HepG2 (cell line): ENCODE results near the gene LRP1B. TPM values are rescaled to one million over a fixed set of nuclear protein-coding genes. Genes with fewer than 3 reads are reported as not detected.

Source experiments
- ATAC-seq: fragments of 200-7000 bp; cut with Tn5 transposase; 3 replicates; pipeline ENCODE4 v1.9.1; 2020; ENCODE audit warnings: mild to moderate bottlenecking, moderate library complexity
- BruUV-seq: library from RNA; stranded (reverse); fragments of 400-500 nt; replicated peaks from 2 replicates; lab custom pipeline; 2021; lab: Mats Ljungman, UMichigan
- CTCF ChIA-PET: fragments of 300-600 bp; formaldehyde crosslinking; extraction: SDS; loops from one replicate; lab custom pipeline; 2021; ENCODE audit warnings: low total read pairs, inconsistent platforms, low intra/inter-chr PET ratio; lab: Yijun Ruan, JAX
- POLR2A ChIA-PET: fragments of 350-600 bp; sonication (Branson Sonifier 250); formaldehyde crosslinking; loops from one replicate; lab custom pipeline; 2020; ENCODE audit warnings: antibody characterized with exemption, inconsistent platforms; lab: Yijun Ruan, JAX
- DNase-seq: peaks from one replicate; pipeline ENCODE4 v3.0.0-alpha.2; 2015; ENCODE audit warnings: low spot score
- FAIRE-seq: peaks from 3 replicates; lab custom pipeline; 2011; peaks lifted over from hg19 to GRCh38; lab: Jason Lieb, UNC
- H2AFZ ChIP-seq: one replicate; pipeline ENCODE4 v1.6.1; 2011; ENCODE audit warnings: low read length, inconsistent platforms
- H3K27ac ChIP-seq: fragments of 300-600 bp; 3 replicates; pipeline ENCODE4 v1.8.0; 2011; ENCODE audit warnings: mixed run types, mild to moderate bottlenecking, mixed read lengths, low read length, inconsistent platforms; ENCODE audit not compliant: insufficient read depth; ENCODE audit errors: extremely low read length
- H3K27me3 ChIP-seq, 2 experiments: fragments of 200-600 bp in 1 of 2; 2 replicates in 1 of 2; 3 replicates in 1 of 2; pipeline versions ENCODE4 v1.6.0 to v1.8.0; 2011; ENCODE audit warnings: low read length in 2 of 2, mild to moderate bottlenecking in 2 of 2, moderate library complexity in 2 of 2, inconsistent platforms in 1 of 2; ENCODE audit not compliant: insufficient read depth in 2 of 2, control insufficient read depth in 1 of 2
- H3K36me3 ChIP-seq, 2 experiments: fragments of 200-600 bp in 1 of 2; replicated peaks in 1 of 2; 2 replicates in 1 of 2; 3 replicates in 1 of 2; pipeline versions ENCODE4 v1.5.1 to v1.8.0; 2011; ENCODE audit warnings: low read length in 2 of 2, inconsistent platforms in 1 of 2; ENCODE audit not compliant: insufficient read depth in 2 of 2, control insufficient read depth in 1 of 2
- H3K4me1 ChIP-seq: 2 replicates; pipeline ENCODE4 v1.5.1; 2012; ENCODE audit warnings: low read length, inconsistent platforms; ENCODE audit not compliant: insufficient read depth
- H3K4me2 ChIP-seq: 2 replicates; pipeline ENCODE4 v1.6.0; 2011; ENCODE audit warnings: low read depth, low read length, inconsistent platforms
- H3K4me3 ChIP-seq, 3 experiments: fragments of 200-600 bp in 1 of 3; sonication (generic), shearing (Covaris generic) in 1 of 3; replicated peaks in 1 of 3; 2 replicates each; pipeline ENCODE4 v1.5.1; 2011 to 2016; ENCODE audit warnings: low read length in 3 of 3, inconsistent platforms in 2 of 3, low read depth in 2 of 3, mild to moderate bottlenecking in 2 of 3, control low read depth in 1 of 3, mixed read lengths in 1 of 3; ENCODE audit not compliant: insufficient read depth in 1 of 3
- H3K79me2 ChIP-seq: one replicate; pipeline ENCODE4 v1.6.1; 2011; ENCODE audit warnings: low read length, inconsistent platforms; ENCODE audit not compliant: insufficient read depth
- H3K9ac ChIP-seq: 2 replicates; pipeline ENCODE4 v1.6.0; 2011; ENCODE audit warnings: mild to moderate bottlenecking, low read depth, low read length, inconsistent platforms; ENCODE audit not compliant: insufficient read depth
- H3K9me3 ChIP-seq: 2 replicates; pipeline ENCODE4 v1.5.1; 2012; ENCODE audit warnings: mild to moderate bottlenecking, low read length
- H4K20me1 ChIP-seq: 2 replicates; pipeline ENCODE4 v1.6.0; 2011; ENCODE audit warnings: inconsistent platforms, mild to moderate bottlenecking, low read length, moderate library complexity; ENCODE audit not compliant: insufficient read depth
- CHD2 ChIP-seq: IDR thresholded peaks from 2 replicates; pipeline ENCODE4 v1.6.1; 2011; ENCODE audit warnings: low read depth, low read length, improper control_type of control experiment
- HNF4A ChIP-seq: sonication (generic); formaldehyde crosslinking; IDR thresholded peaks from 2 replicates; pipeline ENCODE4 v1.4.0; 2020; ENCODE audit warnings: missing genetic modification reagents
- KDM2A ChIP-seq: sonication (generic); formaldehyde crosslinking; IDR thresholded peaks from 2 replicates; pipeline ENCODE4 v1.4.0; 2020; ENCODE audit warnings: low read depth, missing genetic modification reagents, borderline replicate concordance
- MTA1 ChIP-seq: sonication (generic); formaldehyde crosslinking; IDR thresholded peaks from 2 replicates; pipeline ENCODE4 v1.4.0; 2020; ENCODE audit warnings: missing genetic modification reagents, mild to moderate bottlenecking, borderline replicate concordance
- RAD21 ChIP-seq: fragments of 450-650 bp; formaldehyde crosslinking; IDR thresholded peaks from 2 replicates; pipeline ENCODE4 v1.5.0; 2020; ENCODE audit warnings: mild to moderate bottlenecking
- RNF2 ChIP-seq: fragments of 450-650 bp; conservative IDR thresholded peaks from 2 replicates; pipeline ENCODE4 v1.6.1; 2016; ENCODE audit warnings: low read depth
- SMYD3 ChIP-seq: sonication (generic); formaldehyde crosslinking; IDR thresholded peaks from 2 replicates; pipeline ENCODE4 v1.8.1; 2023; ENCODE audit warnings: mild to moderate bottlenecking, missing genetic modification reagents
- SP140L ChIP-seq: sonication (generic); formaldehyde crosslinking; IDR thresholded peaks from 2 replicates; pipeline ENCODE4 v1.4.0; 2020; ENCODE audit warnings: missing genetic modification reagents, borderline replicate concordance
- TBX3 ChIP-seq: fragments of 450-650 bp; IDR thresholded peaks from 2 replicates; pipeline ENCODE4 v1.6.1; 2017; ENCODE audit warnings: antibody characterized with exemption, mild to moderate bottlenecking, inconsistent platforms, borderline replicate concordance
- ZIK1 ChIP-seq: sonication (generic); formaldehyde crosslinking; IDR thresholded peaks from 2 replicates; pipeline ENCODE4 v1.5.0; 2020; ENCODE audit warnings: mild to moderate bottlenecking, low read depth, missing genetic modification reagents, borderline replicate concordance
- ZMAT3 ChIP-seq: sonication (generic); formaldehyde crosslinking; conservative IDR thresholded peaks from 2 replicates; pipeline ENCODE4 v1.7.0; 2021; ENCODE audit warnings: missing genetic modification reagents
- ZNF329 ChIP-seq: sonication (generic); formaldehyde crosslinking; IDR thresholded peaks from 2 replicates; pipeline ENCODE4 v1.9.0; 2021; ENCODE audit warnings: low read depth, mild to moderate bottlenecking, missing genetic modification reagents
- ZNF468 ChIP-seq: sonication (generic); formaldehyde crosslinking; IDR thresholded peaks from 2 replicates; pipeline ENCODE4 v1.8.0; 2022; ENCODE audit warnings: mild to moderate bottlenecking, moderate library complexity, missing genetic modification reagents
- ZNF550 ChIP-seq: sonication (generic); formaldehyde crosslinking; IDR thresholded peaks from 2 replicates; pipeline ENCODE4 v1.4.0; 2020; ENCODE audit warnings: mild to moderate bottlenecking, missing genetic modification reagents, borderline replicate concordance
- ZNF678 ChIP-seq: sonication (generic); formaldehyde crosslinking; IDR thresholded peaks from 2 replicates; pipeline ENCODE4 v1.4.0; 2020; ENCODE audit warnings: mild to moderate bottlenecking, missing genetic modification reagents
- ZSCAN29 ChIP-seq: sonication (generic); formaldehyde crosslinking; conservative IDR thresholded peaks from 2 replicates; pipeline ENCODE4 v1.4.0; 2020; ENCODE audit warnings: mild to moderate bottlenecking, missing genetic modification reagents
- WGBS: methylation state at CpG from one replicate; pipeline ENCODE4 v1.1.6; 2017; ENCODE audit warnings: low lambda C conversion rate; 5-methylcytosine and 5-hydroxymethylcytosine counted together
- in situ Hi-C: cut with HindIII; loops from 2 replicates; pipeline ENCODE4 v1.10.0; 2017; ENCODE audit warnings: low pct_unique_long_range_greater_than_20kb; ENCODE audit not compliant: extremely low pct_ligation_motif_present
- intact Hi-C: fragments of 100-400 bp; cut with micrococcal nuclease; formaldehyde crosslinking; loops from one replicate; pipeline ENCODE4 v1.10.0; 2022; ENCODE audit not compliant: unreplicated experiment
- polyA plus RNA-seq, 8 experiments: library from polyadenylated mRNA; depleted of rRNA in 3 of 8; stranded (reverse) in 7 of 8; unstranded in 1 of 8; fragments of >200 nt; fragmentation: Illumina TruSeq in 4 of 8; extraction: Trizol in 4 of 8; gene quantifications; 2 replicates each; pipeline versions ENCODE4 v1.2.1 to v1.2.3, GENCODE V29; 2011 to 2016; ENCODE audit warnings: low read depth in 4 of 8, missing spikeins in 1 of 8, mixed read lengths in 1 of 8; ENCODE audit not compliant: insufficient read depth in 1 of 8
- total RNA-seq, 5 experiments: library from RNA; depleted of rRNA; stranded (reverse); fragments of >200 nt; fragmentation: Illumina TruSeq; extraction: Trizol; gene quantifications; 2 replicates each; pipeline ENCODE4 v1.2.3, GENCODE V29; 2016; ENCODE audit warnings: low read depth in 1 of 5
- TF ChIP-seq, protein P1 (sequence below): sonication (generic); formaldehyde crosslinking; IDR thresholded peaks from 2 replicates; pipeline ENCODE4 v1.4.0; 2020; ENCODE audit warnings: mild to moderate bottlenecking, missing genetic modification reagents
- TF ChIP-seq, protein P2 (sequence below): sonication (generic); formaldehyde crosslinking; IDR thresholded peaks from 2 replicates; pipeline ENCODE4 v1.5.0; 2020; ENCODE audit warnings: missing genetic modification reagents, mild to moderate bottlenecking, borderline replicate concordance
- TF ChIP-seq, protein P3 (sequence below): sonication (generic); formaldehyde crosslinking; conservative IDR thresholded peaks from 2 replicates; pipeline ENCODE4 v1.8.0; 2022; ENCODE audit warnings: mild to moderate bottlenecking, moderate library complexity, missing genetic modification reagents
- TF ChIP-seq, protein P4 (sequence below): sonication (generic); formaldehyde crosslinking; IDR thresholded peaks from 2 replicates; pipeline ENCODE4 v1.4.0; 2020; ENCODE audit warnings: missing genetic modification reagents

Gene LRP1B
- total and polyA plus RNA-seq, 2 of the 13 experiments (the other 11 are each of a cell fraction or from before 2014, with no cell fraction given), result 0.04 TPM; not detected in 1

DNA sequence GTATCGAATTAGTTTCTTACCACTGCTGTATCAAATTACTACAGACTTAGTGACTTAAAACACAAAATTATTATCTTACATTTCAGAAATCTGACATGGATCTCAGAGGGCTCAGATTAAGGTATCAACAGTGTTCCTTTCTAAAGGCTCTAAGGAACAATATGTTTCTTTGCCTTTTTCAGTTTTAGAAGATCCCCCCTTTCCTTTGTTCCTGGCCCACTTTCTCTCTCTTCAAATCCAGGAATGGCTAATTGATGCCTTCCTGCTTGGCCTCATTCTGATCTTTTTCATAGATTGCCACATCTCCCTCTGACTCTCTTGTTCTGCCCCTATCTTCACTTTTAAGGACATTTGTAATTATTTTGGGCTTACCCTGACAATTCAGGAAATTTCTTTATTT lies 65.7 kb downstream of the LRP1B start (continued):
- TF ChIP-seq ZNF468 (CRISPR knock-in tag), result no peak

DNA sequence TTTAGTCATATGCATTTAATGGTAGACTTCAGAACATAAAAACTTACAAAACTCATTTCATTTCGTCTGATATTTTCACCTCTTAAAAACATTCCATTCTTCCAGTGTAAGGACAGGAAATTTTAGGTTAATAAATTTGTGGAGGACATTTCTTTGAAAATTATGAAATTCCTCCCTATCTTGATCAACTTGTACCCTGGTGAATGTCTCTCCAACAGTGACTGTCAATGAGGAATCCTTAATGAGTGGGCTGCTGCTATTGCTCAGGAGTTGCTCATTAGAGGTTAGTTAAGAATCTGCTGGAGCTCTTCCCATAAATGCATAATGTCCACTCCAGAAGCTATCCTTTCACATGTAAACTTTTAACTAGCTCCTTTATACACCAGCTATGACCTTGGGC lies 69.1 kb downstream of the LRP1B start:
- ChIA-PET CTCF (no interaction called here), POLR2A (no interaction called here)
- no peak overlapping the region for H3K4me3 ChIP-seq
- FAIRE-seq, result no peak
- no peaks in the 10 kb centered on the region for H3K4me1 ChIP-seq
- no peak overlapping the region for H3K27ac ChIP-seq
- no peak overlapping the region for H2AFZ ChIP-seq
- no peak for ATAC-seq
- in situ Hi-C loops (no loop called here), intact Hi-C loops (no loop called here)
- WGBS, result 2% methylated on average over 1 of the region's 1 CpG
- BruUV-seq, result no TSS peak
- no peak overlapping the region for H3K9ac ChIP-seq
- no peaks in the 10 kb centered on the region for H3K36me3 ChIP-seq
- no peaks in the 10 kb centered on the region for H3K79me2 ChIP-seq
- TF ChIP-seq SMYD3 (CRISPR knock-in tag), result no peak
- no peak for TF ChIP-seq CHD2
- TF ChIP-seq HNF4A, result no peak
- TF ChIP-seq ZNF550 (CRISPR knock-in tag), result no peak
- no peak for TF ChIP-seq RNF2
- TF ChIP-seq, protein P1, sequence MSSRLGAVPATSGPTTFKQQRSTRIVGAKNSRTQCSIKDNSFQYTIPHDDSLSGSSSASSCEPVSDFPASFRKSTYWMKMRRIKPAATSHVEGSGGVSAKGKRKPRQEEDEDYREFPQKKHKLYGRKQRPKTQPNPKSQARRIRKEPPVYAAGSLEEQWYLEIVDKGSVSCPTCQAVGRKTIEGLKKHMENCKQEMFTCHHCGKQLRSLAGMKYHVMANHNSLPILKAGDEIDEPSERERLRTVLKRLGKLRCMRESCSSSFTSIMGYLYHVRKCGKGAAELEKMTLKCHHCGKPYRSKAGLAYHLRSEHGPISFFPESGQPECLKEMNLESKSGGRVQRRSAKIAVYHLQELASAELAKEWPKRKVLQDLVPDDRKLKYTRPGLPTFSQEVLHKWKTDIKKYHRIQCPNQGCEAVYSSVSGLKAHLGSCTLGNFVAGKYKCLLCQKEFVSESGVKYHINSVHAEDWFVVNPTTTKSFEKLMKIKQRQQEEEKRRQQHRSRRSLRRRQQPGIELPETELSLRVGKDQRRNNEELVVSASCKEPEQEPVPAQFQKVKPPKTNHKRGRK (CRISPR knock-in tag), result no peak
- TF ChIP-seq ZSCAN29, result no peak
- no peak for TF ChIP-seq TBX3
- no peak for TF ChIP-seq ZMAT3 (CRISPR knock-in tag)
- TF ChIP-seq ZNF678 (CRISPR knock-in tag), result no peak
- no peak for TF ChIP-seq KDM2A (CRISPR knock-in tag)
- TF ChIP-seq, protein P2, sequence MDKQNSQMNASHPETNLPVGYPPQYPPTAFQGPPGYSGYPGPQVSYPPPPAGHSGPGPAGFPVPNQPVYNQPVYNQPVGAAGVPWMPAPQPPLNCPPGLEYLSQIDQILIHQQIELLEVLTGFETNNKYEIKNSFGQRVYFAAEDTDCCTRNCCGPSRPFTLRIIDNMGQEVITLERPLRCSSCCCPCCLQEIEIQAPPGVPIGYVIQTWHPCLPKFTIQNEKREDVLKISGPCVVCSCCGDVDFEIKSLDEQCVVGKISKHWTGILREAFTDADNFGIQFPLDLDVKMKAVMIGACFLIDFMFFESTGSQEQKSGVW (CRISPR knock-in tag), result no peak
- no peak for TF ChIP-seq ZIK1
- TF ChIP-seq, protein P3, sequence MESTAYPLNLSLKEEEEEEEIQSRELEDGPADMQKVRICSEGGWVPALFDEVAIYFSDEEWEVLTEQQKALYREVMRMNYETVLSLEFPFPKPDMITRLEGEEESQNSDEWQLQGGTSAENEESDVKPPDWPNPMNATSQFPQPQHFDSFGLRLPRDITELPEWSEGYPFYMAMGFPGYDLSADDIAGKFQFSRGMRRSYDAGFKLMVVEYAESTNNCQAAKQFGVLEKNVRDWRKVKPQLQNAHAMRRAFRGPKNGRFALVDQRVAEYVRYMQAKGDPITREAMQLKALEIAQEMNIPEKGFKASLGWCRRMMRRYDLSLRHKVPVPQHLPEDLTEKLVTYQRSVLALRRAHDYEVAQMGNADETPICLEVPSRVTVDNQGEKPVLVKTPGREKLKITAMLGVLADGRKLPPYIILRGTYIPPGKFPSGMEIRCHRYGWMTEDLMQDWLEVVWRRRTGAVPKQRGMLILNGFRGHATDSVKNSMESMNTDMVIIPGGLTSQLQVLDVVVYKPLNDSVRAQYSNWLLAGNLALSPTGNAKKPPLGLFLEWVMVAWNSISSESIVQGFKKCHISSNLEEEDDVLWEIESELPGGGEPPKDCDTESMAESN (CRISPR knock-in tag), result no peak
- TF ChIP-seq RAD21 (CRISPR knock-in tag), result no peak
- no peak for TF ChIP-seq ZNF329 (CRISPR knock-in tag)
- TF ChIP-seq, protein P4, sequence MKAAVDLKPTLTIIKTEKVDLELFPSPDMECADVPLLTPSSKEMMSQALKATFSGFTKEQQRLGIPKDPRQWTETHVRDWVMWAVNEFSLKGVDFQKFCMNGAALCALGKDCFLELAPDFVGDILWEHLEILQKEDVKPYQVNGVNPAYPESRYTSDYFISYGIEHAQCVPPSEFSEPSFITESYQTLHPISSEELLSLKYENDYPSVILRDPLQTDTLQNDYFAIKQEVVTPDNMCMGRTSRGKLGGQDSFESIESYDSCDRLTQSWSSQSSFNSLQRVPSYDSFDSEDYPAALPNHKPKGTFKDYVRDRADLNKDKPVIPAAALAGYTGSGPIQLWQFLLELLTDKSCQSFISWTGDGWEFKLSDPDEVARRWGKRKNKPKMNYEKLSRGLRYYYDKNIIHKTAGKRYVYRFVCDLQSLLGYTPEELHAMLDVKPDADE (CRISPR knock-in tag), result no peak
- TF ChIP-seq SP140L (CRISPR knock-in tag), result no peak
- no peak for TF ChIP-seq MTA1 (CRISPR knock-in tag)
- no peaks in the 10 kb centered on the region for H4K20me1 ChIP-seq
- H3K9me3 ChIP-seq, result no peaks in the 10 kb centered on the region
- no peak for DNase-seq
- no peak overlapping the region for H3K4me2 ChIP-seq
- H3K27me3 ChIP-seq, result no peaks in the 10 kb centered on the region
